HUES48 (cell line): Measurements from ENCODE around the gene LENG9.
"Not testable (repeated sequence)": the region's sequence is repeated elsewhere in the genome, so short reads cannot be mapped to it uniquely, and the experiment has no call there.

Experiments used
- H3K27ac ChIP-seq: one replicate; pipeline ENCODE4 v1.7.0; 2013; ENCODE audit warnings: low read depth, low read length, inconsistent platforms
- H3K27me3 ChIP-seq: 2 replicates; pipeline ENCODE4 v1.6.1; 2013; ENCODE audit warnings: mild to moderate bottlenecking, low read length; ENCODE audit not compliant: control insufficient read depth, insufficient read depth
- H3K36me3 ChIP-seq: 2 replicates; pipeline ENCODE4 v1.6.1; 2013; ENCODE audit warnings: low read length; ENCODE audit not compliant: control insufficient read depth, insufficient read depth
- H3K4me1 ChIP-seq: 2 replicates; pipeline ENCODE4 v1.6.1; 2013; ENCODE audit warnings: mild to moderate bottlenecking, low read length; ENCODE audit not compliant: control insufficient read depth, insufficient read depth
- H3K4me3 ChIP-seq: 2 replicates; pipeline ENCODE4 v1.5.1; 2013; ENCODE audit warnings: mild to moderate bottlenecking, low read depth, low read length
- H3K9ac ChIP-seq: 2 replicates; pipeline ENCODE4 v1.6.1; 2013; ENCODE audit warnings: mild to moderate bottlenecking, low read depth, low read length, moderate library complexity
- H3K9me3 ChIP-seq: 2 replicates; pipeline ENCODE4 v1.6.1; 2013; ENCODE audit warnings: low read length; ENCODE audit not compliant: control insufficient read depth, insufficient read depth

The LENG9 gene

GRCh38 chr19:54477650-54478049 is 14.1 kb upstream of the LENG9 start:
- Histone ChIP-seq H3K27me3 (no peaks in the 10 kb centered on the region), H3K4me1 (peaks cover 6% of the 10 kb centered on the region; the same call in 1 of the 2 replicates), H3K27ac (no peak overlapping the region), H3K36me3 (no peaks in the 10 kb centered on the region), H3K9ac (no peak overlapping the region), H3K9me3 (0 out of 2 replicates have a peak, but pooled peaks cover under 1% of the 10 kb centered on the region), H3K4me3 (no peak overlapping the region)

DNA sequence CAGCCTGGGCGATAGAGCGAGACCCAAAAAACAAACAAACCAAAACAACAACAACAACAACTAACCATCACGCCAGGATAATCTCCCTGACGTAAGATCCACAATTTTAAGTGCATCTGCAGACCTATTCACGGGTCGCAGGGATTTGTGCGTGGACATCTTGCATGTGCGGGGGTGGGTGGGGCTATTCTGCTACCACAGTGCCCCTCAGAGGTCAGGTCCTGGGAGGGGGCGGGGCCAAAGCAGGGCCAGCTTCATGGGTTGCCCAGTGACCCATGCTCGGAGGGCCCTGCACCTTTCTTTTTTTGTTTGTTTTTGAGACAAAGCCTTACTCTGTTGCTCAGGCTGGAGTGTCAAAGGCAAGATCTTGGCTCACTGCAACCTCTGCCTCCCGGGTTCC is 12.1 kb upstream of the LENG9 start:
- Histone ChIP-seq H3K9ac (no peak overlapping the region), H3K9me3 (no peaks in the 10 kb centered on the region), H3K27me3 (peaks cover 9% of the 10 kb centered on the region), H3K4me1 (peaks cover 11% of the 10 kb centered on the region; the same call in 1 of the 2 replicates), H3K36me3 (no peaks in the 10 kb centered on the region), H3K4me3 (no peak overlapping the region), H3K27ac (no peak overlapping the region)

GRCh38 chr19:54473892-54474372 is 10.4 kb upstream of the LENG9 start:
- Histone ChIP-seq H3K9ac (no peak overlapping the region), H3K36me3 (no peaks in the 10 kb centered on the region), H3K27me3 (peaks cover 22% of the 10 kb centered on the region), H3K9me3 (no peaks in the 10 kb centered on the region), H3K4me3 (no peak overlapping the region), H3K27ac (no peak overlapping the region), H3K4me1 (peaks cover 11% of the 10 kb centered on the region; the same call in 1 of the 2 replicates)

- Histone ChIP-seq H3K4me3 (no peak within 1 kb of the TSS), H3K9ac (no peak within 1 kb of the TSS), H3K36me3 (no peaks in the 10 kb centered on the region), H3K4me1 (peaks cover 11% of the 10 kb centered on the region; the same call in 1 of the 2 replicates), H3K9me3 (no peaks in the 10 kb centered on the region), H3K27me3 (peaks cover 22% of the 10 kb centered on the region), H3K27ac (no peak within 1 kb of the TSS)
These were observed 9.7 kb upstream of the LENG9 start, which contains the start of gene CDC42EP5 for GRCh38 chr19:54473071-54473891. Gene CDC42EP5, minus strand, starts transcription at chr19:54473296. Its CDS starts 7,749 bp downstream, at chr19:54465547.

GRCh38 chr19:54470991-54471782 is 7.6 kb upstream of the LENG9 start:
- H3K27me3 ChIP-seq, result peaks cover 24% of the 10 kb centered on the region
- peak overlapping the region; percentile 49 for H3K4me3 ChIP-seq
- H3K27ac ChIP-seq, result no peak overlapping the region
- no peaks in the 10 kb centered on the region for H3K36me3 ChIP-seq
- H3K4me1 ChIP-seq, result peaks cover 11% of the 10 kb centered on the region; the same call in 1 of the 2 replicates
- H3K9me3 ChIP-seq, result no peaks in the 10 kb centered on the region
- H3K9ac ChIP-seq, result peak overlapping the region; percentile 51

DNA sequence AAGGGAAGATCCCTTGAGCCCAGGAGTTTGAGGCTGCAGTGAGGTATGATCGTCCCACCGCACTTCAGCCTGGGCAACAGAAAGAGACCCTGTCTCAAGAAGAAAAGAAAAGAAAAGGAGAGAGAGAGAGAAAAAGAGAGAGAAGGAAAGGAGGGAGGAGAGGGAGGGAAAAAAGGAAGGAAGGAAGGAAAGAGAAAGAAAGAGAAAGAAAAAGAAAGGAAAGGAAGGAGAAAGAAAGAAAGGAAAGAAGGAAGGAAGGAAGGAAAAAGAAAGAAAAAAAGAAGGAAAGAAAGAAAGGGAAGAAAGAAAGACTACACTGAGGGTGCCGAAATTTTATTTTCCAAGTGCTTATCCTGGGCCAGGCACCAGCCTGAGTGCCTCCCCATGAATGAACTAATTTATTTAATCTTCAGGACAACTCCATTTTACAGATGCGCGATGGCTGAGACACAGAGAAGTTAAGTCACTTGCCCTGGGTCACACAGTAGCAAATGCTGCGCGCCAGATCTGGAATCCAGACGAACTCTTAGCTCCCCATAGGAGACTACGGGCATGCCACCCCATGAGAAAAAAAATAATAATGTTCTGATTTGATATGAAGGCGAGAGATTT is 6.8 kb upstream of the LENG9 start:
- H3K36me3 ChIP-seq, result no peaks in the 10 kb centered on the region
- peaks cover 25% of the 10 kb centered on the region for H3K27me3 ChIP-seq
- H3K9ac ChIP-seq, result peak overlapping the region; percentile 51; the same call in 1 of the 2 replicates
- peaks cover 11% of the 10 kb centered on the region; the same call in 1 of the 2 replicates for H3K4me1 ChIP-seq
- H3K27ac ChIP-seq, result no peak overlapping the region
- H3K4me3 ChIP-seq, result peak overlapping the region; percentile 49; the same call in 1 of the 2 replicates
- H3K9me3 ChIP-seq, result no peaks in the 10 kb centered on the region

DNA sequence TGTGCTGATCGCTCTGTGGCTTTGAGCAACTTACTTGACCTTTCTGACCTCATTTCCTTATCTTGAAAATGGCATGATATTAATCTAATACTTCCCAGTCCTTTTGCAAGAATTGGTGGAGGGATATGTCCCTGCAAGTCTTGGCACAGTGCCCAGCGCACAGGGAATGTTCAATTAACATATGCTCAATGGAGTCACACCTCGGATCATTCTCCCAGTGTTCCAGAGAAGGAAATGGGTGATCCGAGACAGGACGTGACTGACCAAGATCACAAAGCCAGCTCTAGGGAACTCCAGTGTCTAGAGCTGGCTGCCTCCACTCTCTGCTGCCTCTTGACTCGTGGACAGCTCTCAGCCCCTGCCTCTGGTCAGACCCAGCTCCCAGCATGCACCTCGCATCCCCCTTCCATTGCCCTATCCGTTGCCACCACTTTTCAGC is 5.9 kb upstream of the LENG9 start:
- Histone ChIP-seq H3K4me1 (peaks cover 11% of the 10 kb centered on the region; the same call in 1 of the 2 replicates), H3K4me3 (no peak overlapping the region), H3K9ac (no peak overlapping the region), H3K9me3 (no peaks in the 10 kb centered on the region), H3K36me3 (no peaks in the 10 kb centered on the region), H3K27ac (no peak overlapping the region), H3K27me3 (peaks cover 25% of the 10 kb centered on the region)

DNA sequence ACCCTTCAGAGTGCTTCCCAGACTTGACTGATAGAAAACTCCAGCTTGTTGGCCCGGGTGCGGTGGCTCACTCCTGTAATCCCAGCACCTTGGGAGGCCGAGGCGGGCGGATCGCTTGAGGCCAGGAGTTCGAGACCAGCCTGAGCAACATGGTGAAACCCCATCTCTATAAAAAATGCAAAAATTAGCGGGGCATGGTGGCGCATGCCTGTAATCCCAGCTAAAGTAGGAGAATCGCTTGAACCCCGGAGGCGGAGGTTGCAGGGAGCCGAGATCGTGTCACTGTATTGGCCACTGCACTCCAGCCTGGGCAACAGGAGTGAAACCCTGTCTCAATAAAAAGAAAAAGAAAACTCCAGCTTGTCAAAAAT is 2.5 kb upstream of the LENG9 start:
- not testable (repeated sequence) for H3K27ac ChIP-seq, H3K9ac ChIP-seq, H3K4me3 ChIP-seq, H3K9me3 ChIP-seq, H3K4me1 ChIP-seq
- Histone ChIP-seq H3K36me3 (peaks cover 12% of the 10 kb centered on the region), H3K27me3 (peaks cover 20% of the 10 kb centered on the region)

- H3K4me1 ChIP-seq, result no peaks in the 10 kb centered on the region
- peaks cover 16% of the 10 kb centered on the region for H3K36me3 ChIP-seq
- peak overlapping the region; percentile 78; the same call in 1 of the 2 replicates for H3K4me3 ChIP-seq
- peaks cover 15% of the 10 kb centered on the region for H3K27me3 ChIP-seq
- no peak overlapping the region for H3K27ac ChIP-seq
- no peak overlapping the region for H3K9ac ChIP-seq
- H3K9me3 ChIP-seq, result no peaks in the 10 kb centered on the region
These were observed 2.0 kb upstream of the LENG9 start for GRCh38 chr19:54465426-54466109.
